Body of pancreas (tissue), 4 donors: ENCODE measurements around the gene SEM1.

ENCODE experiments used
- POLR2A ChIP-seq, 3 donors: fragments of 450-650 bp; IDR thresholded peaks; one replicate each; pipeline ENCODE4 v1.6.1; 2016; ENCODE audit warnings: antibody characterized with exemption in 3 of 3, mild to moderate bottlenecking in 2 of 3
- TF ChIP-seq, protein P1 (sequence below), 7 experiments: fragments of 450-650 bp in 4 of 7; fragments of 200-600 bp in 3 of 7; sonication (generic) in 3 of 7; IDR thresholded peaks; one replicate each; pipeline ENCODE4 v1.5.1; 2016 to 2019; ENCODE audit warnings: antibody characterized with exemption in 7 of 7

DNA sequence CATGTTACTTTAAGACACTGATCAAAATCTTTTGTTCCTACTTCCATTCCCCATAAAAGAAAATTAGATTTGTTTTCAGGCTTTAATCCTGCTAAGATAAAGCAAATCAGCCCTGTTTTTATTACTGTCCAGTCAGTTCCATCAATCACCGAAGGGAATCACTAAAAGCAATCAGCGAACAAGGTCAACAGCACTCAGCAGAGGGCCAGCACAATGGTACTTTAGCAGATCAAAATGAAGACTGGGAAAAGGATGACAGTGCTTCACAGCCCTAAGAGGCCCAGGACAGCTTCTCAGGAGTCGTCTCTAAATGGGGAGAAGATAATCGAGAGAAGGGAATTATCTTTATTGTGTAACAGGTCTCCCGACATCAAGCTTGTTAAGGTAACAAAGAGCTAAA lies 32.7 kb downstream of the SEM1 start:
- TF ChIP-seq POLR2A (IDR thresholded peaks at IDR 0.05), result no peak
- TF ChIP-seq, protein P1, sequence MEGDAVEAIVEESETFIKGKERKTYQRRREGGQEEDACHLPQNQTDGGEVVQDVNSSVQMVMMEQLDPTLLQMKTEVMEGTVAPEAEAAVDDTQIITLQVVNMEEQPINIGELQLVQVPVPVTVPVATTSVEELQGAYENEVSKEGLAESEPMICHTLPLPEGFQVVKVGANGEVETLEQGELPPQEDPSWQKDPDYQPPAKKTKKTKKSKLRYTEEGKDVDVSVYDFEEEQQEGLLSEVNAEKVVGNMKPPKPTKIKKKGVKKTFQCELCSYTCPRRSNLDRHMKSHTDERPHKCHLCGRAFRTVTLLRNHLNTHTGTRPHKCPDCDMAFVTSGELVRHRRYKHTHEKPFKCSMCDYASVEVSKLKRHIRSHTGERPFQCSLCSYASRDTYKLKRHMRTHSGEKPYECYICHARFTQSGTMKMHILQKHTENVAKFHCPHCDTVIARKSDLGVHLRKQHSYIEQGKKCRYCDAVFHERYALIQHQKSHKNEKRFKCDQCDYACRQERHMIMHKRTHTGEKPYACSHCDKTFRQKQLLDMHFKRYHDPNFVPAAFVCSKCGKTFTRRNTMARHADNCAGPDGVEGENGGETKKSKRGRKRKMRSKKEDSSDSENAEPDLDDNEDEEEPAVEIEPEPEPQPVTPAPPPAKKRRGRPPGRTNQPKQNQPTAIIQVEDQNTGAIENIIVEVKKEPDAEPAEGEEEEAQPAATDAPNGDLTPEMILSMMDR (IDR thresholded peaks at IDR 0.05), result no peak
